Activated CD4-positive, alpha-beta T cell treated with anti-CD3 and anti-CD28 coated beads, Interleukin-2, amount 10 ng/mL, durations not matched to agents 24 days and 14 days (primary cell): ENCODE data around the gene ZNF282. TPM values are rescaled to one million over a fixed set of nuclear protein-coding genes. Genes with fewer than 3 reads are reported as not detected.

Source experiments
- DNase-seq: peaks from one replicate; pipeline ENCODE4 v3.0.0; 2022
- H3K27ac Mint-ChIP-seq: one replicate; pipeline ENCODE4 v1.8.0; 2022; ENCODE audit warnings: mild to moderate bottlenecking, mixed read lengths
- H3K27me3 Mint-ChIP-seq: one replicate; pipeline ENCODE4 v1.8.0; 2022; ENCODE audit warnings: mixed read lengths
- H3K36me3 Mint-ChIP-seq: one replicate; pipeline ENCODE4 v1.8.0; 2022; ENCODE audit warnings: low read depth, mild to moderate bottlenecking, mixed read lengths
- H3K4me1 Mint-ChIP-seq: one replicate; pipeline ENCODE4 v1.8.0; 2021; ENCODE audit warnings: mixed read lengths
- H3K4me3 Mint-ChIP-seq: one replicate; pipeline ENCODE4 v1.8.0; 2022; ENCODE audit warnings: mild to moderate bottlenecking, moderate library complexity, mixed read lengths
- H3K9me3 Mint-ChIP-seq: one replicate; pipeline ENCODE4 v1.8.0; 2021; ENCODE audit warnings: mixed read lengths
- intact Hi-C: fragments of 100-400 bp; cut with micrococcal nuclease; formaldehyde crosslinking; loops from one replicate; pipeline ENCODE4 v1.15.1; 2023
- total RNA-seq: library from RNA; stranded (reverse); gene quantifications from 2 replicates; pipeline ENCODE4 v1.2.3, GENCODE V29; 2022

ZNF282 gene
- total RNA-seq, 1 donor from 2014 or later = 49.9 TPM

GRCh38 chr7:149175150-149175549, 20.2 kb upstream of the ZNF282 start:
- intact Hi-C loops = no loop called here
- H3K9me3 Mint-ChIP-seq = no peaks in the 10 kb centered on the region
- DNase-seq = no peak
- H3K4me1 Mint-ChIP-seq = peaks cover 1% of the 10 kb centered on the region
- H3K4me3 Mint-ChIP-seq = no peak overlapping the region
- H3K36me3 Mint-ChIP-seq = peaks cover 44% of the 10 kb centered on the region
- no peak overlapping the region for H3K27ac Mint-ChIP-seq
- no peaks in the 10 kb centered on the region for H3K27me3 Mint-ChIP-seq

GRCh38 chr7:149179241-149179640, 16.1 kb upstream of the ZNF282 start:
- intact Hi-C loops = no loop called here

GRCh38 chr7:149180722-149181449, 14.5 kb upstream of the ZNF282 start:
- H3K27ac Mint-ChIP-seq = no peak overlapping the region

More at GRCh38 chr7:149179241-149179640, 16.1 kb upstream of the ZNF282 start:
- Mint-ChIP-seq H3K27me3 (no peaks in the 10 kb centered on the region), H3K36me3 (peaks cover 52% of the 10 kb centered on the region), H3K9me3 (no peaks in the 10 kb centered on the region), H3K4me1 (no peaks in the 10 kb centered on the region), H3K4me3 (no peak overlapping the region), H3K27ac (no peak overlapping the region)
- DNase-seq = no peak

GRCh38 chr7:149181450-149181790, 13.9 kb upstream of the ZNF282 start:
- Mint-ChIP-seq H3K27ac (no peak overlapping the region), H3K36me3 (peaks cover 49% of the 10 kb centered on the region), H3K4me3 (no peak overlapping the region), H3K9me3 (no peaks in the 10 kb centered on the region), H3K4me1 (no peaks in the 10 kb centered on the region), H3K27me3 (no peaks in the 10 kb centered on the region)
- intact Hi-C loops = no loop called here
- no peak for DNase-seq

More at GRCh38 chr7:149180722-149181449, 14.5 kb upstream of the ZNF282 start:
- H3K27me3 Mint-ChIP-seq = no peaks in the 10 kb centered on the region
- H3K36me3 Mint-ChIP-seq = peaks cover 52% of the 10 kb centered on the region
- intact Hi-C loops = no loop called here
- H3K4me1 Mint-ChIP-seq = no peaks in the 10 kb centered on the region
- no peak for DNase-seq
- no peak overlapping the region for H3K4me3 Mint-ChIP-seq
- H3K9me3 Mint-ChIP-seq = no peaks in the 10 kb centered on the region

- intact Hi-C loops = no loop called here
- no peak overlapping the region for H3K27ac Mint-ChIP-seq
- H3K36me3 Mint-ChIP-seq = peaks cover 26% of the 10 kb centered on the region
- H3K27me3 Mint-ChIP-seq = peaks cover 10% of the 10 kb centered on the region
- DNase-seq = no peak
- no peak overlapping the region for H3K4me3 Mint-ChIP-seq
- no peaks in the 10 kb centered on the region for H3K9me3 Mint-ChIP-seq
- no peaks in the 10 kb centered on the region for H3K4me1 Mint-ChIP-seq
These were observed 11.1 kb upstream of the ZNF282 start for GRCh38 chr7:149184274-149184673.

- peaks cover 18% of the 10 kb centered on the region for H3K27me3 Mint-ChIP-seq
- H3K9me3 Mint-ChIP-seq = no peaks in the 10 kb centered on the region
- intact Hi-C loops = no loop called here
- H3K27ac Mint-ChIP-seq = no peak overlapping the region
- peaks cover 13% of the 10 kb centered on the region for H3K4me1 Mint-ChIP-seq
- no peak for DNase-seq
- peaks cover 4% of the 10 kb centered on the region for H3K36me3 Mint-ChIP-seq
- H3K4me3 Mint-ChIP-seq = no peak overlapping the region
These were observed 7.1 kb upstream of the ZNF282 start for GRCh38 chr7:149188213-149188612.

GRCh38 chr7:149188637-149189259, 6.6 kb upstream of the ZNF282 start:
- Mint-ChIP-seq H3K4me1 (peaks cover 13% of the 10 kb centered on the region), H3K36me3 (peaks cover 4% of the 10 kb centered on the region), H3K27ac (no peak overlapping the region), H3K9me3 (no peaks in the 10 kb centered on the region), H3K27me3 (peaks cover 18% of the 10 kb centered on the region), H3K4me3 (no peak overlapping the region)
- no peak for DNase-seq
- intact Hi-C loops = no loop called here

- Mint-ChIP-seq H3K9me3 (no peaks in the 10 kb centered on the region), H3K27me3 (peaks cover 18% of the 10 kb centered on the region), H3K27ac (peak overlapping the region; percentile 72), H3K36me3 (peaks cover 7% of the 10 kb centered on the region), H3K4me1 (peaks cover 20% of the 10 kb centered on the region), H3K4me3 (peak overlapping the region; percentile 84)
- no peak for DNase-seq
- intact Hi-C loops = no loop called here
These were observed 3.5 kb upstream of the ZNF282 start for GRCh38 chr7:149191851-149192250.

GRCh38 chr7:149194799-149195179, 557 bp upstream of the ZNF282 start:
- H3K9me3 Mint-ChIP-seq = no peaks in the 10 kb centered on the region
- DNase-seq = no peak
- peak overlapping the region; percentile 65 for H3K27ac Mint-ChIP-seq
- H3K4me3 Mint-ChIP-seq = peak overlapping the region; percentile 89
- peaks cover 36% of the 10 kb centered on the region for H3K4me1 Mint-ChIP-seq
- H3K27me3 Mint-ChIP-seq = peaks cover 6% of the 10 kb centered on the region
- H3K36me3 Mint-ChIP-seq = peaks cover 33% of the 10 kb centered on the region
- intact Hi-C loops = loop anchor here (1.0 to 5.0 kb wide), 5 partner anchors 45 to 167 kb away; partner anchors contain the start of genes PDIA4, ZNF212 and ZNF398

GRCh38 chr7:149196151-149196704, 882 bp downstream of the ZNF282 start:
- H3K36me3 Mint-ChIP-seq = peaks cover 45% of the 10 kb centered on the region

GRCh38 chr7:149196705-149197171, 1.4 kb downstream of the ZNF282 start:
- no peak for DNase-seq
- Mint-ChIP-seq H3K27me3 (peaks cover 2% of the 10 kb centered on the region), H3K27ac (peak overlapping the region; percentile 96), H3K36me3 (peaks cover 50% of the 10 kb centered on the region), H3K4me1 (peaks cover 38% of the 10 kb centered on the region), H3K4me3 (peak overlapping the region; percentile 96), H3K9me3 (no peaks in the 10 kb centered on the region)
- intact Hi-C loops = loop anchor here (1.0 to 5.0 kb wide), 2 partner anchors 13 to 169 kb away; partner anchors contain the start of gene PDIA4

More at GRCh38 chr7:149196151-149196704, 882 bp downstream of the ZNF282 start:
- Mint-ChIP-seq H3K27me3 (peaks cover 2% of the 10 kb centered on the region), H3K4me3 (peak overlapping the region; percentile 96), H3K27ac (peak overlapping the region; percentile 96), H3K9me3 (no peaks in the 10 kb centered on the region), H3K4me1 (peaks cover 40% of the 10 kb centered on the region)
- peak; percentile 66 for DNase-seq
- intact Hi-C loops = loop anchor here (1.0 to 5.0 kb wide), 2 partner anchors 13 to 169 kb away; partner anchors contain the start of gene PDIA4

- peaks cover 54% of the 10 kb centered on the region for H3K36me3 Mint-ChIP-seq
- peaks cover under 1% of the 10 kb centered on the region for H3K27me3 Mint-ChIP-seq
- H3K9me3 Mint-ChIP-seq = no peaks in the 10 kb centered on the region
- DNase-seq = no peak
- H3K27ac Mint-ChIP-seq = peak overlapping the region; percentile 96
- peak overlapping the region; percentile 96 for H3K4me3 Mint-ChIP-seq
- intact Hi-C loops = loop anchor here (5.0 kb wide), 1 partner anchor 170 kb away; the partner anchor contains the start of gene PDIA4
- peaks cover 40% of the 10 kb centered on the region for H3K4me1 Mint-ChIP-seq
These were observed 2.3 kb downstream of the ZNF282 start for GRCh38 chr7:149197675-149198074.

- no peaks in the 10 kb centered on the region for H3K27me3 Mint-ChIP-seq
- no peak overlapping the region for H3K27ac Mint-ChIP-seq
- H3K36me3 Mint-ChIP-seq = peaks cover 59% of the 10 kb centered on the region
These were observed 2.9 kb downstream of the ZNF282 start for GRCh38 chr7:149198161-149198816.

More at GRCh38 chr7:149198161-149198816, 2.9 kb downstream of the ZNF282 start:
- no peak for DNase-seq
- Mint-ChIP-seq H3K9me3 (no peaks in the 10 kb centered on the region), H3K4me3 (peak overlapping the region; percentile 96), H3K4me1 (peaks cover 45% of the 10 kb centered on the region)
- intact Hi-C loops = loop anchor here (5.0 kb wide), 1 partner anchor 171 kb away; the partner anchor contains the start of gene PDIA4
